GM19372 (cell line): ENCODE measurements around the gene MMP19.
"Not testable (repeated sequence)": the region's sequence is repeated elsewhere in the genome, so short reads cannot be mapped to it uniquely, and the experiment has no call there.

Experiments
- ATAC-seq: cut with Tn5 transposase; IDR thresholded peaks from one replicate; pipeline ENCODE4 v1.9.1; 2021; ENCODE audit warnings: mild to moderate bottlenecking, low read depth, moderate library complexity; ENCODE audit not compliant: unreplicated experiment

Gene MMP19

GRCh38 chr12:55842681-55843429 lies at the start of gene MMP19:
Gene MMP19, minus strand, starts transcription at chr12:55842936. Its CDS starts 106 bp downstream, at chr12:55842830.
- no peak for ATAC-seq

- no peak for ATAC-seq
These were observed 48.6 kb upstream of the MMP19 start for GRCh38 chr12:55891310-55891709.

- no peak for ATAC-seq
These were observed 42.4 kb upstream of the MMP19 start for GRCh38 chr12:55885113-55885512.

- no peak for ATAC-seq
These were observed 35.1 kb upstream of the MMP19 start for GRCh38 chr12:55877824-55878223.

GRCh38 chr12:55875704-55876467 lies 33.1 kb upstream of the MMP19 start:
- no peak for ATAC-seq

GRCh38 chr12:55874443-55874842 lies 31.7 kb upstream of the MMP19 start:
- ATAC-seq, result no peak

- ATAC-seq, result not testable (repeated sequence)
These were observed 23.8 kb upstream of the MMP19 start for GRCh38 chr12:55866454-55867004.

GRCh38 chr12:55865327-55865726 lies 22.6 kb upstream of the MMP19 start:
- ATAC-seq, result no peak

GRCh38 chr12:55862931-55863330 lies 20.2 kb upstream of the MMP19 start:
- ATAC-seq, result not testable (repeated sequence)

- no peak for ATAC-seq
These were observed 19.6 kb upstream of the MMP19 start for GRCh38 chr12:55862286-55862685.

GRCh38 chr12:55861871-55862270 lies 19.1 kb upstream of the MMP19 start:
- ATAC-seq, result no peak

- no peak for ATAC-seq
These were observed 18.7 kb upstream of the MMP19 start for GRCh38 chr12:55861396-55861795.

GRCh38 chr12:55852740-55853139 lies 10.0 kb upstream of the MMP19 start:
- ATAC-seq, result no peak

- ATAC-seq, result no peak
These were observed 8.2 kb upstream of the MMP19 start for GRCh38 chr12:55850893-55851292.

GRCh38 chr12:55850401-55850800 lies 7.7 kb upstream of the MMP19 start:
- no peak for ATAC-seq

GRCh38 chr12:55849616-55850343 lies 7.0 kb upstream of the MMP19 start:
- no peak for ATAC-seq

- no peak for ATAC-seq
These were observed 5.0 kb upstream of the MMP19 start for GRCh38 chr12:55847603-55848291.

- ATAC-seq, result no peak
These were observed 4.3 kb upstream of the MMP19 start for GRCh38 chr12:55847033-55847432.

- ATAC-seq, result no peak
These were observed 3.2 kb upstream of the MMP19 start for GRCh38 chr12:55845785-55846496.

- ATAC-seq, result no peak
These were observed 2.6 kb upstream of the MMP19 start for GRCh38 chr12:55845361-55845760.
